Effector CD8-positive, alpha-beta T cell (primary cell): ENCODE results near the gene SLC39A11.
"Not testable (repeated sequence)": the region's sequence is repeated elsewhere in the genome, so short reads cannot be mapped to it uniquely, and the experiment has no call there.

Experiments used
- DNase-seq: peaks from one replicate; lab custom pipeline; 2025; lab: John Stamatoyannopoulos, UW

The SLC39A11 gene

GRCh38 chr17:72948115-72948514, 144.4 kb downstream of the SLC39A11 start:
- no peak for DNase-seq

GRCh38 chr17:72947475-72947874, 145.0 kb downstream of the SLC39A11 start:
- no peak for DNase-seq

GRCh38 chr17:72946696-72947095, 145.8 kb downstream of the SLC39A11 start:
- no peak for DNase-seq

GRCh38 chr17:72946156-72946555, 146.3 kb downstream of the SLC39A11 start:
- no peak for DNase-seq

- no peak for DNase-seq
Observed at GRCh38 chr17:72945473-72945872, 147.0 kb downstream of the SLC39A11 start.

GRCh38 chr17:72943826-72944689, 148.4 kb downstream of the SLC39A11 start:
- DNase-seq: no peak

GRCh38 chr17:72942579-72942978, 149.9 kb downstream of the SLC39A11 start:
- DNase-seq: no peak

- DNase-seq: no peak
Observed at GRCh38 chr17:72940496-72940895, 152.0 kb downstream of the SLC39A11 start.

GRCh38 chr17:72938482-72938881, 154.0 kb downstream of the SLC39A11 start:
- no peak for DNase-seq

GRCh38 chr17:72937707-72938106, 154.8 kb downstream of the SLC39A11 start:
- DNase-seq: no peak

GRCh38 chr17:72937254-72937653, 155.2 kb downstream of the SLC39A11 start:
- DNase-seq: not testable (repeated sequence)

GRCh38 chr17:72935984-72936383, 156.5 kb downstream of the SLC39A11 start:
- DNase-seq: no peak

- DNase-seq: no peak
Observed at GRCh38 chr17:72934927-72935326, 157.6 kb downstream of the SLC39A11 start.

GRCh38 chr17:72931635-72932034, 160.9 kb downstream of the SLC39A11 start:
- DNase-seq: no peak

- DNase-seq: no peak
Observed at GRCh38 chr17:72931163-72931562, 161.3 kb downstream of the SLC39A11 start.

GRCh38 chr17:72930031-72930430, 162.5 kb downstream of the SLC39A11 start:
- no peak for DNase-seq

GRCh38 chr17:72928454-72929136, 163.9 kb downstream of the SLC39A11 start:
- DNase-seq: no peak

- DNase-seq: no peak
Observed at GRCh38 chr17:72927760-72928159, 164.7 kb downstream of the SLC39A11 start.

GRCh38 chr17:72927146-72927545, 165.3 kb downstream of the SLC39A11 start:
- DNase-seq: no peak

GRCh38 chr17:72926171-72926570, 166.3 kb downstream of the SLC39A11 start:
- no peak for DNase-seq

- DNase-seq: no peak
Observed at GRCh38 chr17:72924196-72924595, 168.3 kb downstream of the SLC39A11 start.

- DNase-seq: no peak
Observed at GRCh38 chr17:72922219-72922618, 170.3 kb downstream of the SLC39A11 start.

GRCh38 chr17:72921347-72922054, 171.0 kb downstream of the SLC39A11 start:
- no peak for DNase-seq
